ENCODE data around the gene NLRP4.

The NLRP4 gene

DNA sequence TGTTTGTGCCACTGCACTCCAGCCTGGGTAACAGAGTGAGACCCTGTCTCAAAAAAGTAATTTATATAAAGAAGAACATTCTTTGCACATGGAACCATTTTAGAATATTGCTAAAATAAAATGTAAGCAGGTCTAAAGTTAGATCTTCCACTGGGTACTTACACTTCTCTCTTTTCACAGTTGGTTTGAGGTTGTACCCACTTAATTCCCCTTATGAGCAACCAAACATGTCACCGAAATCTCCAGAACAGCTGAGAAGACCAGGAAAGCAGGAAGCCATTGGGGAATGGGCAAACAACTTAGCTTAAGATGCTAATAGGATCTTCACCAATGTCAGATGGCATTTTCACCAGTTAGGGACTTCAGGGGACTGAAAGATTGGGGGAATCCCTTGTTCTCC lies 18.8 kb downstream of the NLRP4 start:
- Mint-ChIP-seq H3K4me1 (ENCODE audit: low read depth) (no peaks in the 10 kb centered on the region), H3K9me3 (peaks cover 54% of the 10 kb centered on the region), H3K36me3 (ENCODE audit: low read depth) (peaks cover 6% of the 10 kb centered on the region), H3K4me3 (no peak overlapping the region), H3K27me3 (ENCODE audit: low read depth) (no peaks in the 10 kb centered on the region), H3K27ac (no peak overlapping the region)

DNA sequence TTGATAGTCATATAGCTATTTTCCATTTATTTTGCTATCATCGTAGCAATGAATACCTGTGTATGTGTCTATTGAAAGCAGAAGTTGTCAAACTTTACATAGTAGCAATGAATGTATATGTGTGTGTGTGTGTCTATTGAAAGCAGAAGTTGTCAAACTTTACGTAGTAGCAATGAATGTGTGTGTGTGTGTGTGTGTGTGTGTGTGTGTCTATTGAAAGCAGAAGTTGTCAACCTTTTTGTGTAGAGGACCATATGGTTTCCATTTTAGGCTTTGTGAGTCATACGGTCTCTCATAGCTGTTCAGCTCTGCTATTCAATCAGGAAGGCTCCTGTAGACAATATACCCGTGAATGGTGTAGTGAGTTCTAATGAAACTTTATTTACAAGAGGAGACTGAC lies 20.8 kb downstream of the NLRP4 start:
- H3K27ac Mint-ChIP-seq: no peak overlapping the region
- H3K4me3 Mint-ChIP-seq: no peak overlapping the region
- H3K27me3 Mint-ChIP-seq (ENCODE audit: low read depth): no peaks in the 10 kb centered on the region
- H3K36me3 Mint-ChIP-seq (ENCODE audit: low read depth): peaks cover 1% of the 10 kb centered on the region
- H3K9me3 Mint-ChIP-seq: peaks cover 61% of the 10 kb centered on the region
- no peaks in the 10 kb centered on the region for H3K4me1 Mint-ChIP-seq (ENCODE audit: low read depth)

DNA sequence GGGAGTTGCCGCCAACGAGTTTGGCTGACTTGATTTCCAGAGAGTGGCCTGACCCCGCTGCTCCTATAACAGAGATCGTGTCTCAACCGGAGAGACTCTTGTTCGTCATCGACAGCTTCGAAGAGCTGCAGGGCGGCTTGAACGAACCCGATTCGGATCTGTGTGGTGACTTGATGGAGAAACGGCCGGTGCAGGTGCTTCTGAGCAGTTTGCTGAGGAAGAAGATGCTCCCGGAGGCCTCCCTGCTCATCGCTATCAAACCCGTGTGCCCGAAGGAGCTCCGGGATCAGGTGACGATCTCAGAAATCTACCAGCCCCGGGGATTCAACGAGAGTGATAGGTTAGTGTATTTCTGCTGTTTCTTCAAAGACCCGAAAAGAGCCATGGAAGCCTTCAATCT lies 21.6 kb downstream of the NLRP4 start:
- Mint-ChIP-seq H3K4me1 (ENCODE audit: low read depth) (no peaks in the 10 kb centered on the region), H3K36me3 (ENCODE audit: low read depth) (peaks cover 1% of the 10 kb centered on the region), H3K27me3 (ENCODE audit: low read depth) (no peaks in the 10 kb centered on the region), H3K9me3 (peaks cover 56% of the 10 kb centered on the region), H3K4me3 (no peak overlapping the region), H3K27ac (no peak overlapping the region)

GRCh38 chr19:55858401-55858800 lies 22.1 kb downstream of the NLRP4 start:
- no peaks in the 10 kb centered on the region for H3K27me3 Mint-ChIP-seq (ENCODE audit: low read depth)
- H3K4me3 Mint-ChIP-seq: no peak overlapping the region
- H3K9me3 Mint-ChIP-seq: peaks cover 56% of the 10 kb centered on the region
- peaks cover 1% of the 10 kb centered on the region for H3K36me3 Mint-ChIP-seq (ENCODE audit: low read depth)
- no peak overlapping the region for H3K27ac Mint-ChIP-seq
- H3K4me1 Mint-ChIP-seq (ENCODE audit: low read depth): no peaks in the 10 kb centered on the region

GRCh38 chr19:55858969-55859368 lies 22.6 kb downstream of the NLRP4 start:
- H3K4me3 Mint-ChIP-seq: no peak overlapping the region
- no peaks in the 10 kb centered on the region for H3K36me3 Mint-ChIP-seq (ENCODE audit: low read depth)
- H3K27ac Mint-ChIP-seq: no peak overlapping the region
- H3K27me3 Mint-ChIP-seq (ENCODE audit: low read depth): no peaks in the 10 kb centered on the region
- H3K9me3 Mint-ChIP-seq: peaks cover 52% of the 10 kb centered on the region
- no peaks in the 10 kb centered on the region for H3K4me1 Mint-ChIP-seq (ENCODE audit: low read depth)

GRCh38 chr19:55866521-55866920 lies 30.2 kb downstream of the NLRP4 start:
- Mint-ChIP-seq H3K27ac (no peak overlapping the region), H3K9me3 (peaks cover 57% of the 10 kb centered on the region), H3K4me3 (no peak overlapping the region), H3K4me1 (ENCODE audit: low read depth) (no peaks in the 10 kb centered on the region), H3K27me3 (ENCODE audit: low read depth) (no peaks in the 10 kb centered on the region), H3K36me3 (ENCODE audit: low read depth) (peaks cover 3% of the 10 kb centered on the region)

GRCh38 chr19:55867101-55867500 lies 30.8 kb downstream of the NLRP4 start:
- no peak overlapping the region for H3K4me3 Mint-ChIP-seq
- no peaks in the 10 kb centered on the region for H3K27me3 Mint-ChIP-seq (ENCODE audit: low read depth)
- no peaks in the 10 kb centered on the region for H3K4me1 Mint-ChIP-seq (ENCODE audit: low read depth)
- peaks cover 54% of the 10 kb centered on the region for H3K9me3 Mint-ChIP-seq
- H3K27ac Mint-ChIP-seq: no peak overlapping the region
- H3K36me3 Mint-ChIP-seq (ENCODE audit: low read depth): peaks cover 3% of the 10 kb centered on the region

DNA sequence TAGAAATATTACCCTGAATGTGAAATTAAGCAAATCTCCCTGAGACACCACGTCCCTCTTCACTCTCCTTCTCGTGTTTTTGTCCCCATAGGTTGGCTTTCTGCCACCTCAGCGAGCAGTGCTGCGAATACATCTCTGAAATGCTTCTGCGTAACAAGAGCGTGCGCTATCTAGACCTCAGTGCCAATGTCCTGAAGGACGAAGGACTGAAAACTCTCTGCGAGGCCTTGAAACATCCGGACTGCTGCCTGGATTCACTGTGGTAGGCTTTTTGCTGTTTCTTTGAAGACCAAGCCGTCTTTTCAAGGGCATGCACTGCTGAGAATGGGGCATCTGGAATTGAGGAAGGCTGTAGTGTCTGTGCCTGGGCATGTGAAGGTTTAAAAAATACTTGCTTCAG lies 34.4 kb downstream of the NLRP4 start:
- Mint-ChIP-seq H3K36me3 (ENCODE audit: low read depth) (peaks cover 3% of the 10 kb centered on the region), H3K27ac (no peak overlapping the region), H3K4me1 (ENCODE audit: low read depth) (no peaks in the 10 kb centered on the region), H3K4me3 (no peak overlapping the region), H3K27me3 (ENCODE audit: low read depth) (no peaks in the 10 kb centered on the region), H3K9me3 (peaks cover 52% of the 10 kb centered on the region)

- Mint-ChIP-seq H3K27ac (no peak overlapping the region), H3K4me1 (ENCODE audit: low read depth) (no peaks in the 10 kb centered on the region), H3K36me3 (ENCODE audit: low read depth) (no peaks in the 10 kb centered on the region), H3K9me3 (peaks cover 60% of the 10 kb centered on the region), H3K27me3 (ENCODE audit: low read depth) (no peaks in the 10 kb centered on the region), H3K4me3 (no peak overlapping the region)
Observed at GRCh38 chr19:55877211-55877610, 40.9 kb downstream of the NLRP4 start.

- Mint-ChIP-seq H3K9me3 (peaks cover 65% of the 10 kb centered on the region), H3K36me3 (ENCODE audit: low read depth) (peaks cover 2% of the 10 kb centered on the region), H3K27ac (no peak overlapping the region), H3K27me3 (ENCODE audit: low read depth) (no peaks in the 10 kb centered on the region), H3K4me3 (no peak overlapping the region), H3K4me1 (ENCODE audit: low read depth) (no peaks in the 10 kb centered on the region)
Observed at GRCh38 chr19:55882626-55883025, 46.3 kb downstream of the NLRP4 start.

DNA sequence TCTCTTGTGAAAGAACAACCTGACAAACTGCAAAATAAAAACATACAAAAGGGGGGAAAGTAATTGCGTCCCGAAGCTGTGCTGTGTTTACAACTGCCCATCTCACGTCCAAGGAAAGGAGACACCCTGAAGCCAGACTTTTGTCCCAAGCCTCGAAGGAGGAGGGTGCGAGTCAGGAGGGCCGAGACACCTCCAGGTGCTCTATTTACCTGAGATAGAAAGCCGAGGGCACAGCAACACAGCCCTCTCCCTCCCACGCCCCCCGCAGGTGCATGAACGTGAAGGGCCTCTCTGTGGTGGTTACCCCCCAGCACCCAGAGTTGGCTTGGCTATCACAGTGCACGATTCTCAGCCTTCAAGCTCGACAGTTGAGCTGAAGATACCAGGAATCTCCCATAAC lies 62.6 kb downstream of the NLRP4 start:
- Mint-ChIP-seq H3K9me3 (peaks cover 60% of the 10 kb centered on the region), H3K27me3 (ENCODE audit: low read depth) (no peaks in the 10 kb centered on the region), H3K4me3 (no peak overlapping the region), H3K27ac (no peak overlapping the region), H3K4me1 (ENCODE audit: low read depth) (no peaks in the 10 kb centered on the region), H3K36me3 (ENCODE audit: low read depth) (peaks cover 1% of the 10 kb centered on the region)

GRCh38 chr19:55901369-55902079 lies 65.2 kb downstream of the NLRP4 start:
- Mint-ChIP-seq H3K36me3 (ENCODE audit: low read depth) (no peaks in the 10 kb centered on the region), H3K27ac (no peak overlapping the region)

GRCh38 chr19:55902080-55902751 lies 65.9 kb downstream of the NLRP4 start:
- H3K4me3 Mint-ChIP-seq: no peak overlapping the region
- no peaks in the 10 kb centered on the region for H3K36me3 Mint-ChIP-seq (ENCODE audit: low read depth)
- no peaks in the 10 kb centered on the region for H3K27me3 Mint-ChIP-seq (ENCODE audit: low read depth)
- H3K9me3 Mint-ChIP-seq: peaks cover 63% of the 10 kb centered on the region
- no peak overlapping the region for H3K27ac Mint-ChIP-seq
- no peaks in the 10 kb centered on the region for H3K4me1 Mint-ChIP-seq (ENCODE audit: low read depth)

More at GRCh38 chr19:55901369-55902079, 65.2 kb downstream of the NLRP4 start:
- Mint-ChIP-seq H3K4me1 (ENCODE audit: low read depth) (no peaks in the 10 kb centered on the region), H3K9me3 (peaks cover 66% of the 10 kb centered on the region), H3K27me3 (ENCODE audit: low read depth) (no peaks in the 10 kb centered on the region), H3K4me3 (no peak overlapping the region)

- Mint-ChIP-seq H3K36me3 (ENCODE audit: low read depth) (no peaks in the 10 kb centered on the region), H3K27me3 (ENCODE audit: low read depth) (no peaks in the 10 kb centered on the region), H3K4me1 (ENCODE audit: low read depth) (no peaks in the 10 kb centered on the region), H3K4me3 (no peak overlapping the region), H3K9me3 (peaks cover 73% of the 10 kb centered on the region), H3K27ac (no peak overlapping the region)
Observed at GRCh38 chr19:55907286-55907685, 70.9 kb downstream of the NLRP4 start.

- Mint-ChIP-seq H3K4me3 (no peak overlapping the region), H3K36me3 (ENCODE audit: low read depth) (no peaks in the 10 kb centered on the region), H3K9me3 (peaks cover 74% of the 10 kb centered on the region), H3K4me1 (ENCODE audit: low read depth) (no peaks in the 10 kb centered on the region), H3K27ac (no peak overlapping the region), H3K27me3 (ENCODE audit: low read depth) (no peaks in the 10 kb centered on the region)
Observed at GRCh38 chr19:55907746-55908145, 71.4 kb downstream of the NLRP4 start.

Measured in T-helper 1 cell treated with Interleukin-12 subunit alpha and Interleukin-12 subunit beta and Interleukin-4 antibody, amounts not matched to agents 30 μg/mL and 1 μg/mL, for 36 hours (primary cell).